ENCODE results near the gene FRMPD2. TPM values are rescaled to one million over a fixed set of nuclear protein-coding genes. Genes with fewer than 3 reads are reported as not detected.

Gene FRMPD2
- total and polyA plus RNA-seq, 2 of the 4 experiments (the other 2 are of a cell fraction): 0.18 TPM; not detected in 1

- Histone ChIP-seq H4K8ac (ENCODE audit: low read depth in 2 of 2, low read length in 2 of 2) (no peak overlapping the region), H3K4me1 (ENCODE audit: control insufficient read depth, insufficient read depth, low read length) (peaks cover 3% of the 10 kb centered on the region; the same call in 1 of the 2 replicates), H2BK120ac (ENCODE audit: low read depth, low read length) (no peak overlapping the region), H3K56ac (ENCODE audit: extremely low read depth, insufficient read depth, low read length) (no peak overlapping the region), H3K14ac (replicated peaks; ENCODE audit: low read depth, low read length) (no peak overlapping the region), H3K9me3 (ENCODE audit: control insufficient read depth, insufficient read depth, low read length) (no peaks in the 10 kb centered on the region), H2BK15ac (ENCODE audit: low read depth, low read length) (no peak overlapping the region), H3K18ac (ENCODE audit: low read depth, low read length) (no peak overlapping the region), H2AK5ac (ENCODE audit: low read depth, low read length) (no peak overlapping the region), H3K9me1 (ENCODE audit: insufficient read depth, low read length) (no peaks in the 10 kb centered on the region), H3K4me3 (ENCODE audit: insufficient read depth, low read depth, low read length) (no peak overlapping the region), H3K79me1 (ENCODE audit: low read depth in 1 of 2, low read length in 2 of 2) (no peaks in the 10 kb centered on the region), H2BK5ac (ENCODE audit: low read depth, low read length, poor library complexity, severe bottlenecking) (no peak overlapping the region), H3K4me2 (ENCODE audit: low read depth, low read length) (no peak overlapping the region), H3K9ac (ENCODE audit: low read depth, low read length) (no peak overlapping the region), H3K36me3 (ENCODE audit: control insufficient read depth, insufficient read depth, low read length) (no peaks in the 10 kb centered on the region), H2AK9ac (replicated peaks; ENCODE audit: low read depth, low read length, poor library complexity) (no peak overlapping the region), H2AFZ (replicated peaks; ENCODE audit: low read length, poor library complexity) (no peak overlapping the region), H2BK20ac (ENCODE audit: low read depth, low read length) (no peak overlapping the region), H3K27me3 (ENCODE audit: control insufficient read depth, insufficient read depth, low read length) (peaks cover 3% of the 10 kb centered on the region; the same call in 1 of the 2 replicates), H3K23ac (ENCODE audit: low read depth, low read length) (no peak overlapping the region), H4K20me1 (ENCODE audit: insufficient read depth, low read length) (no peaks in the 10 kb centered on the region), H3K4ac (ENCODE audit: low read depth, low read length) (no peak overlapping the region), H4K5ac (ENCODE audit: low read depth, low read length) (no peak overlapping the region), H4K91ac (ENCODE audit: insufficient read depth, low read depth, low read length) (no peak overlapping the region), H3K27ac (ENCODE audit: insufficient read depth, low read length) (no peak overlapping the region)
- WGBS, 2 experiments (ENCODE audit: extremely low coverage in 2 of 2, insufficient read length in 1 of 2): 23% methylated on average over 4 of the region's 13 CpGs; no CpG with 5 or more reads in 1 of the 2 experiments
- intact Hi-C loops (cut with micrococcal nuclease): no loop called here
- dilution Hi-C loops (cut with HindIII; ENCODE audit: low sequenced_read_pairs, unreplicated experiment): no loop called here
- DNase-seq: no peak
- in situ Hi-C loops (cut with MboI; ENCODE audit: low sequenced_read_pairs): no loop called here
- BruUV-seq (replicated peaks): no TSS peak
- ChIA-PET POLR2A (ENCODE audit: unreplicated experiment) (no interaction called here), CTCF (no interaction called here)
- no peak for ATAC-seq (ENCODE audit: low read depth)
- no peak for TF ChIP-seq MAFK (IDR thresholded peaks at IDR 0.05; ENCODE audit: low read depth, low read length)
- no peak for TF ChIP-seq POLR2A (IDR thresholded peaks at IDR 0.05; ENCODE audit: low read depth, low read length)
- TF ChIP-seq MAZ (IDR thresholded peaks at IDR 0.05; ENCODE audit: borderline replicate concordance, low read depth, low read length): no peak
- TF ChIP-seq ELK1 (IDR thresholded peaks at IDR 0.05; ENCODE audit: borderline replicate concordance, low read depth, low read length): no peak
- no peak for TF ChIP-seq NFE2L2 (IDR thresholded peaks at IDR 0.05; ENCODE audit: low read depth, low read length)
- no peak for TF ChIP-seq BHLHE40 (IDR thresholded peaks at IDR 0.05; ENCODE audit: low read depth, low read length)
- no peak for TF ChIP-seq FOS (IDR thresholded peaks at IDR 0.05; ENCODE audit: low read depth, low read length)
- no peak for TF ChIP-seq CTCF (conservative IDR thresholded peaks at IDR 0.05; ENCODE audit: low read depth, low read length)
- TF ChIP-seq RCOR1 (IDR thresholded peaks at IDR 0.05; ENCODE audit: insufficient replicate concordance, low read length): no peak
- TF ChIP-seq CHD1 (IDR thresholded peaks at IDR 0.05; ENCODE audit: low read depth, low read length): no peak
- TF ChIP-seq RFX5 (IDR thresholded peaks at IDR 0.05; ENCODE audit: low read depth, low read length): no peak
- TF ChIP-seq SMC3 (IDR thresholded peaks at IDR 0.05; ENCODE audit: low read depth, low read length): no peak
- TF ChIP-seq CEBPB (IDR thresholded peaks at IDR 0.05; ENCODE audit: low read depth, low read length): no peak
- TF ChIP-seq RAD21 (IDR thresholded peaks at IDR 0.05; ENCODE audit: low read length): no peak
- no peak for TF ChIP-seq USF2 (IDR thresholded peaks at IDR 0.05; ENCODE audit: low read depth, low read length)
These were observed 22.8 kb downstream of the FRMPD2 start for GRCh38 chr10:48251525-48252353.
